Activated naive CD4-positive, alpha-beta T cell treated with anti-CD3 and anti-CD28 coated beads for 36 hours (primary cell): Measurements from ENCODE around the gene ANO6. TPM values are rescaled to one million over a fixed set of nuclear protein-coding genes. Genes with fewer than 3 reads are reported as not detected.
"Not testable (repeated sequence)": the region's sequence is repeated elsewhere in the genome, so short reads cannot be mapped to it uniquely, and the experiment has no call there.

Experiments
- CTCF ChIA-PET: fragments of 350-600 bp; sonication (Branson Sonifier 250); formaldehyde crosslinking; loops from one replicate; lab custom pipeline; 2021; ENCODE audit warnings: antibody characterized with exemption; lab: Charles Lee
- DNase-seq: peaks from one replicate; pipeline ENCODE4 v3.0.0-alpha.2; 2020
- H3K27ac Mint-ChIP-seq: one replicate; pipeline ENCODE4 v1.8.0; 2021; ENCODE audit warnings: mild to moderate bottlenecking, mixed read lengths
- H3K27me3 Mint-ChIP-seq: one replicate; pipeline ENCODE4 v1.8.0; 2021; ENCODE audit warnings: low read depth, mixed read lengths
- H3K36me3 Mint-ChIP-seq: one replicate; pipeline ENCODE4 v1.8.0; 2021; ENCODE audit warnings: low read depth, mixed read lengths
- H3K4me1 Mint-ChIP-seq: one replicate; pipeline ENCODE4 v1.8.0; 2021; ENCODE audit warnings: low read depth, mixed read lengths
- H3K4me3 Mint-ChIP-seq: one replicate; pipeline ENCODE4 v1.8.0; 2021; ENCODE audit warnings: mild to moderate bottlenecking, moderate library complexity, mixed read lengths
- H3K9me3 Mint-ChIP-seq: one replicate; pipeline ENCODE4 v1.8.0; 2021; ENCODE audit warnings: mixed read lengths
- intact Hi-C: fragments of 100-400 bp; cut with micrococcal nuclease; formaldehyde crosslinking; loops from one replicate; pipeline ENCODE4 v1.15.1; 2023
- total RNA-seq, 2 experiments: library from RNA; stranded (reverse); gene quantifications; one replicate each; pipeline ENCODE4 v1.2.3, GENCODE V29; 2021

The ANO6 gene
- total RNA-seq, 2 experiments from 2014 or later = 12.9 to 14.6 TPM

DNA sequence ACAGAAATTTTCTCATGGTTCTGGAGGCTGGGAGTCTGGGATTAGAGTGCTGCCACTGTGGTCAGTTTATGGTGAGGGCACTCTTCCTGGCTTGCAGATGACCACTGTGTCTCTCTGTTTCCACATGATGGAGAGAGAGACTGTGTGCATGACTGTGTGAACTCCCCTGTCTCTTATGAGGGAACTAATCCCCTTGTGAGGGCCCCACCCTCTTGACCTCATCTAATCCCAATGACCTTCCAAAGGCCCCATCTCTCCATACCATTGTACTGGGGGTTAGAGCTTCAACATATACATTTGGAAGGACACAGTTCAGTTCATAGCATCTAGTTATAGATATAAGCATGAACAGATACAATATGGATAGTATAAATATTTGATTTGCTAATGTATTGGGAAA, 31.7 kb downstream of the ANO6 start:
- H3K4me3 Mint-ChIP-seq = no peak overlapping the region
- CTCF ChIA-PET = no interaction called here
- H3K36me3 Mint-ChIP-seq = peaks cover 2% of the 10 kb centered on the region
- no peak overlapping the region for H3K27ac Mint-ChIP-seq
- intact Hi-C loops = no loop called here
- no peaks in the 10 kb centered on the region for H3K27me3 Mint-ChIP-seq
- DNase-seq = no peak
- H3K9me3 Mint-ChIP-seq = no peaks in the 10 kb centered on the region
- H3K4me1 Mint-ChIP-seq = peaks cover 20% of the 10 kb centered on the region

DNA sequence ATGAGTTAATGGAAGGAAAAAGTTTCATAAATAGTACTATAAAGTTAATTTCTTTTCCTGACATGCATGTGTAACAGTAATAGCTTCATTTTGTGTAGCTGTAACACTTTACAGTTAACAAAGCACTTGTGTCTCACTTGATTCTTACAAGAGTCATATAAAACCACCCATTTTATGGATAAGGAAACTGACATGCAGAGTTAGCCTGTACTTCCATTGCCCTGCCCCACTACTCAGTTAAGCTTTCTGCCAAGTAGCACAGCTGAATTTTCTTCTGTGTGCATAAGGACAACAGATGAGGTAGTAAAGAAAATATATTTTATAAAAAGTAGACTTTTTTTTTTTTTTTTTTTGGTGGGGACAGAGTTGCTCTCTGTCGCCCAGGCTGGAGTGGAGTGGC, 32.2 kb downstream of the ANO6 start:
- Mint-ChIP-seq H3K36me3 (peaks cover 2% of the 10 kb centered on the region), H3K4me1 (peaks cover 20% of the 10 kb centered on the region), H3K9me3 (no peaks in the 10 kb centered on the region), H3K4me3 (no peak overlapping the region), H3K27me3 (no peaks in the 10 kb centered on the region), H3K27ac (no peak overlapping the region)
- intact Hi-C loops = no loop called here
- CTCF ChIA-PET = no interaction called here
- DNase-seq = no peak

DNA sequence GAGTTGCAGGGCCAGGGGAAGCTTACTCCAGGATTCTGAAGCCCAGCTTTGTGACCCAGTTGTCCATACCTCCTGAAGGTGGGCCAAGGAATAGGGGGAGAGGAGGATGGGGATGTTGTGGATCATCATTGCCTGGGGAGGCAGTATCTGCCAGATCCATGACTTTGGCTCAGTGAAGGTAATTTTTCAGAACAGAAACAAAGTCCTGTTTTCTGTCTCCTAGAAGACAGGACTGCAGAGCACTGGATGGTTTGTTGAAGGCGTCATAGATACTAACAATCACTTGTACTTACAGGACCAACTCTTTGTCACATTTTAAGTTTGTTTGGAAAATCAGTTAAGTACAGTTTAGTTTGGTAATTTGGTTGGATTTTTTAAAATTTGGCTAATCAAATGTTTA, 38.4 kb downstream of the ANO6 start:
- CTCF ChIA-PET = interaction anchor here (0.8 kb wide), 1 partner anchor 489 kb away, joined by 3 read pairs; no protein-coding TSS in a partner anchor
- Mint-ChIP-seq H3K9me3 (no peaks in the 10 kb centered on the region), H3K4me1 (peaks cover 22% of the 10 kb centered on the region), H3K36me3 (peaks cover 3% of the 10 kb centered on the region), H3K4me3 (no peak overlapping the region), H3K27me3 (no peaks in the 10 kb centered on the region), H3K27ac (peak overlapping the region; percentile 37)
- no peak for DNase-seq
- intact Hi-C loops = no loop called here

- no peak for DNase-seq
- peaks cover 32% of the 10 kb centered on the region for H3K4me1 Mint-ChIP-seq
- CTCF ChIA-PET = interaction anchor here (0.5 kb wide), 1 partner anchor 868 kb away, joined by 5 read pairs; no protein-coding TSS in a partner anchor
- no peak overlapping the region for H3K27ac Mint-ChIP-seq
- intact Hi-C loops = no loop called here
- no peak overlapping the region for H3K4me3 Mint-ChIP-seq
- peaks cover 3% of the 10 kb centered on the region for H3K36me3 Mint-ChIP-seq
- no peaks in the 10 kb centered on the region for H3K9me3 Mint-ChIP-seq
- H3K27me3 Mint-ChIP-seq = no peaks in the 10 kb centered on the region
These were observed 40.8 kb downstream of the ANO6 start for GRCh38 chr12:45256721-45257120.

- CTCF ChIA-PET = no interaction called here
These were observed 41.5 kb downstream of the ANO6 start for GRCh38 chr12:45257185-45257930.

GRCh38 chr12:45259675-45260074, 43.8 kb downstream of the ANO6 start:
- H3K4me3 Mint-ChIP-seq = no peak overlapping the region
- H3K9me3 Mint-ChIP-seq = no peaks in the 10 kb centered on the region
- H3K27ac Mint-ChIP-seq = no peak overlapping the region
- H3K4me1 Mint-ChIP-seq = peaks cover 30% of the 10 kb centered on the region
- intact Hi-C loops = no loop called here
- no peaks in the 10 kb centered on the region for H3K27me3 Mint-ChIP-seq
- DNase-seq = no peak
- no peaks in the 10 kb centered on the region for H3K36me3 Mint-ChIP-seq
- CTCF ChIA-PET = no interaction called here

More at GRCh38 chr12:45257185-45257930, 41.5 kb downstream of the ANO6 start:
- peak; percentile 12 for DNase-seq
- H3K36me3 Mint-ChIP-seq = peaks cover 3% of the 10 kb centered on the region
- no peaks in the 10 kb centered on the region for H3K9me3 Mint-ChIP-seq
- peaks cover 32% of the 10 kb centered on the region for H3K4me1 Mint-ChIP-seq
- intact Hi-C loops = no loop called here
- no peaks in the 10 kb centered on the region for H3K27me3 Mint-ChIP-seq
- H3K27ac Mint-ChIP-seq = no peak overlapping the region
- no peak overlapping the region for H3K4me3 Mint-ChIP-seq

DNA sequence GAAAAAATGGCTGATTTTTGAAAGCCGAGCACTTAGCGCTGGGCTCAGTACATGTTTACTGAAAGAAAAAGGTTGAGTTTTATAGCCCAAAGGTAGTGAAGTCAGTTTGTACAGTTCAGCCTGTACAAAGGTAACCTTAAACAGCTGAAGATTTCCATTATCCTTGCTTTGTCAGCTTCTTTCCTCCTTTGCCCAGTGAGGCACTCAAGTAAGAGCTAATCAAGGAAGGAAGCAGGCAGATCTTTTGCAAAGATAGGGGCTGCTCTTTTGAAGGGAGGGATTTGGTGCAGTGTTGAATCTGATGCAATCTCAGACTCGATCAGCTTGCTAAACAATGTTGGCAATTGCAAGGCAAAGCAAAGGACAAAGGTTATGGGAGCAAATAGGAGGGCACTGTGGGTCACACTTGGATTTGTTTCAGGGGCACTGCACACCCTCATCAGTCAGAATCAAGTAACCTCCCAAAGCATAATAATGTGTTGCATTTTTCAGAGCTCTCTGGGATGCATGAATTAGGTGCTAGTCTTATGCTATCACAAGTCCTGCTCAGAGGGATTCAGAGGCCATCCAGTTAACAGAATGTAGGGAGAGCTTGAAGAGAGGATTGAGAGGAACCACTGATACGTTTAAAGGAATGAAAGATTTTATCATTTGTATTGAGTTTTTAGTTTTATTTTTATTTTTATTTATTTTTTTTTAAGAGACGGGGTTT, 44.4 kb downstream of the ANO6 start:
- CTCF ChIA-PET = no interaction called here
- no peaks in the 10 kb centered on the region for H3K27me3 Mint-ChIP-seq

GRCh38 chr12:45260854-45261253, 45.0 kb downstream of the ANO6 start:
- Mint-ChIP-seq H3K27ac (no peak overlapping the region), H3K4me3 (no peak overlapping the region), H3K27me3 (no peaks in the 10 kb centered on the region), H3K9me3 (no peaks in the 10 kb centered on the region), H3K36me3 (no peaks in the 10 kb centered on the region), H3K4me1 (peaks cover 30% of the 10 kb centered on the region)
- CTCF ChIA-PET = no interaction called here
- intact Hi-C loops = no loop called here
- no peak for DNase-seq

More for the DNA sequence above, 44.4 kb downstream of the ANO6 start:
- H3K27ac Mint-ChIP-seq = no peak overlapping the region
- H3K4me3 Mint-ChIP-seq = no peak overlapping the region
- H3K36me3 Mint-ChIP-seq = no peaks in the 10 kb centered on the region
- H3K4me1 Mint-ChIP-seq = peaks cover 30% of the 10 kb centered on the region
- intact Hi-C loops = no loop called here
- no peak for DNase-seq
- no peaks in the 10 kb centered on the region for H3K9me3 Mint-ChIP-seq

DNA sequence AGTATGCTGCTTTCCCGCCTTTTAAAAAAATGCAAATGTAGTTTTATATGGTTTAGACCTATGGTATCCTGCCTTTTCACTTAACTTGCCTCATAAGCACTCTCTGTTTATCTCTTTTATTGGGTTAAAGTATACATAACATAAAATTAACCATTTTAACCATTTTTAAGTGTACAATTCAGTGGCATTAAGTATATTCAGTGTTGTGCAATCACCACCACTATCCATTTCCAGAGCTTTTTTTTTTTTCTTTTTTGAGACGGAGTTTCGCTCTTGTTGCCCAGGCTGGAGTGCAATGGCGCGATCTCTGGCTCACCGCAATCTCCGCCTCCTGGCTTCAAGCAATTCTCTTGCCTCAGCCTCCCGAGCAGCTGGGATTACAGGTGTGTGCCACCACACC, 46.3 kb downstream of the ANO6 start:
- DNase-seq, H3K9me3 Mint-ChIP-seq, H3K27ac Mint-ChIP-seq, H3K36me3 Mint-ChIP-seq, intact Hi-C loops, H3K4me3 Mint-ChIP-seq, H3K27me3 Mint-ChIP-seq, CTCF ChIA-PET: not testable (repeated sequence)
- peaks cover 24% of the 10 kb centered on the region for H3K4me1 Mint-ChIP-seq

GRCh38 chr12:45263587-45263986, 47.7 kb downstream of the ANO6 start:
- DNase-seq = no peak
- no peaks in the 10 kb centered on the region for H3K36me3 Mint-ChIP-seq
- no peaks in the 10 kb centered on the region for H3K27me3 Mint-ChIP-seq
- CTCF ChIA-PET = no interaction called here
- no peak overlapping the region for H3K4me3 Mint-ChIP-seq
- no peak overlapping the region for H3K27ac Mint-ChIP-seq
- intact Hi-C loops = no loop called here
- no peaks in the 10 kb centered on the region for H3K9me3 Mint-ChIP-seq
- H3K4me1 Mint-ChIP-seq = peaks cover 17% of the 10 kb centered on the region

GRCh38 chr12:45268672-45269411, 52.9 kb downstream of the ANO6 start:
- H3K4me3 Mint-ChIP-seq = no peak overlapping the region
- H3K27me3 Mint-ChIP-seq = no peaks in the 10 kb centered on the region
- no peak for DNase-seq
- peaks cover 9% of the 10 kb centered on the region for H3K4me1 Mint-ChIP-seq
- CTCF ChIA-PET = interaction anchor here (0.7 kb wide), 1 partner anchor 653 kb away, joined by 3 read pairs; no protein-coding TSS in a partner anchor
- peaks cover 4% of the 10 kb centered on the region for H3K36me3 Mint-ChIP-seq
- intact Hi-C loops = no loop called here
- no peak overlapping the region for H3K27ac Mint-ChIP-seq
- no peaks in the 10 kb centered on the region for H3K9me3 Mint-ChIP-seq

DNA sequence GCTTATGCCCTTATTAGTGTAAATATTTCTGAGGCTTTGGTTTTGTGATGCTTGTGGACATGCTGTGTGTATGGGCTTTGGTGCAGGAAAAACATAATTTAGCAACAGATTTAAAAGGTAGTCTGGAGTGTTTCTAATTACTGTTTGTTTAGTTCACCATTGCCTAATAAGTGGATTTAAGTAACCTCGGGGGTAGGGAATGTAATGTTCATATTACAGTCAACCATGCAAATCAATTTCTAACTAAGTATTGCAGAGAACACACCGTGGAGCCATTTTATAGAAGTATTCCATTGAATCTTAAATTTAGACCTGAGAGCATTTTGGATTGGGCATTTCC, 53.5 kb downstream of the ANO6 start:
- peaks cover 4% of the 10 kb centered on the region for H3K36me3 Mint-ChIP-seq
- no peaks in the 10 kb centered on the region for H3K27me3 Mint-ChIP-seq
- H3K9me3 Mint-ChIP-seq = no peaks in the 10 kb centered on the region
- no peak overlapping the region for H3K27ac Mint-ChIP-seq
- CTCF ChIA-PET = interaction anchor here (0.9 kb wide), 1 partner anchor 54 kb away, joined by 3 read pairs; no protein-coding TSS in a partner anchor
- peaks cover 9% of the 10 kb centered on the region for H3K4me1 Mint-ChIP-seq
- intact Hi-C loops = no loop called here
- H3K4me3 Mint-ChIP-seq = no peak overlapping the region
- DNase-seq = no peak
